Measurements from ENCODE around the gene NDFIP2.

- no peak for TF ChIP-seq ZFP30 (CRISPR knock-in tag; IDR thresholded peaks at IDR 0.05)
- no peak for TF ChIP-seq GLIS3 (CRISPR knock-in tag; IDR thresholded peaks at IDR 0.05)
- TF ChIP-seq POU6F1 (CRISPR knock-in tag; IDR thresholded peaks at IDR 0.05; ENCODE audit: borderline replicate concordance, low read depth): no peak
These were observed 76.7 kb downstream of the NDFIP2 start for GRCh38 chr13:79557666-79558065.
